GM19455 (cell line): ENCODE measurements around the gene GSDMA.

Experiments
- ATAC-seq: cut with Tn5 transposase; IDR thresholded peaks from one replicate; pipeline ENCODE4 v1.9.1; 2021; ENCODE audit not compliant: unreplicated experiment

GSDMA gene

GRCh38 chr17:39954876-39955275 lies 7.9 kb upstream of the GSDMA start:
- ATAC-seq: no peak

GRCh38 chr17:39955726-39956225 lies 7.0 kb upstream of the GSDMA start:
- ATAC-seq: no peak

- no peak for ATAC-seq
Measured at GRCh38 chr17:39960524-39961041, 2.2 kb upstream of the GSDMA start.

- ATAC-seq: no peak
Measured at GRCh38 chr17:39963829-39964228, 1.0 kb downstream of the GSDMA start.

- no peak for ATAC-seq
Measured at GRCh38 chr17:39965017-39965699, 2.4 kb downstream of the GSDMA start.

GRCh38 chr17:39966771-39967170 lies 4.0 kb downstream of the GSDMA start:
- ATAC-seq: no peak

- no peak for ATAC-seq
Measured at GRCh38 chr17:39968761-39969160, 6.0 kb downstream of the GSDMA start.

GRCh38 chr17:39969375-39969774 lies 6.6 kb downstream of the GSDMA start:
- no peak for ATAC-seq

GRCh38 chr17:39970157-39970692 lies 7.4 kb downstream of the GSDMA start:
- no peak for ATAC-seq

- ATAC-seq: no peak
Measured at GRCh38 chr17:39971076-39971603, 8.3 kb downstream of the GSDMA start.

GRCh38 chr17:39972271-39972670 lies 9.5 kb downstream of the GSDMA start:
- ATAC-seq: no peak

GRCh38 chr17:39973496-39973895 lies 10.7 kb downstream of the GSDMA start:
- no peak for ATAC-seq

GRCh38 chr17:39974433-39974832 lies 11.6 kb downstream of the GSDMA start:
- ATAC-seq: no peak

- ATAC-seq: no peak
Measured at GRCh38 chr17:39975801-39976200, 13.0 kb downstream of the GSDMA start.

GRCh38 chr17:39979016-39979670 lies 16.3 kb downstream of the GSDMA start:
- ATAC-seq: no peak

GRCh38 chr17:39979893-39980350 lies 17.1 kb downstream of the GSDMA start:
- peak; percentile 16 for ATAC-seq

GRCh38 chr17:39980351-39981206 lies 17.8 kb downstream of the GSDMA start, which contains the start of gene PSMD3:
PSMD3 (plus strand) TSS chr17:39980807; CDS start chr17:39980971, 164 bp downstream.
- ATAC-seq: peak; percentile 91

- ATAC-seq: no peak
Measured at GRCh38 chr17:39981207-39981741, 18.5 kb downstream of the GSDMA start.

GRCh38 chr17:39981766-39982375 lies 19.1 kb downstream of the GSDMA start:
- no peak for ATAC-seq
